ENCODE measurements around the gene B3GAT1. TPM values are rescaled to one million over a fixed set of nuclear protein-coding genes. Genes with fewer than 3 reads are reported as not detected.

The B3GAT1 gene
- polyA plus RNA-seq, 1 donor from 2014 or later: 28.2 TPM

GRCh38 chr11:134407321-134407828 is 4.7 kb downstream of the B3GAT1 start:
- Histone ChIP-seq H4K20me1 (ENCODE audit: insufficient read depth) (no peaks in the 10 kb centered on the region), H3K36me3 (ENCODE audit: insufficient read depth, low read length) (no peaks in the 10 kb centered on the region), H3K9ac (ENCODE audit: low read length) (no peak overlapping the region), H3K9me3 (ENCODE audit: low read length) (no peaks in the 10 kb centered on the region), H3K79me2 (replicated peaks; ENCODE audit: insufficient read depth, low read length) (peaks cover 37% of the 10 kb centered on the region), H3F3A (ENCODE audit: insufficient read depth, low read length, poor library complexity, severe bottlenecking) (no peaks in the 10 kb centered on the region), H3K27me3 (ENCODE audit: insufficient read depth, low read depth, low read length) (no peaks in the 10 kb centered on the region), H3K9me2 (ENCODE audit: insufficient read depth, low read length) (no peaks in the 10 kb centered on the region), H3K4me2 (ENCODE audit: low read length) (no peak overlapping the region), H2AFZ (ENCODE audit: low read depth, low read length) (no peak overlapping the region), H3K27ac (ENCODE audit: low read length) (no peak overlapping the region), H3K4me3 (ENCODE audit: low read length) (no peak overlapping the region)
- TF ChIP-seq REST (IDR thresholded peaks at IDR 0.05; ENCODE audit: borderline replicate concordance) (no peak), TAF1 (IDR thresholded peaks at IDR 0.05; ENCODE audit: low read depth) (no peak), EZH2 (IDR thresholded peaks at IDR 0.05; ENCODE audit: borderline replicate concordance, insufficient read depth, low read length, poor library complexity, severe bottlenecking) (no peak), SMC3 (conservative IDR thresholded peaks at IDR 0.05; ENCODE audit: poor library complexity) (no peak), POLR2AphosphoS5 (IDR thresholded peaks at IDR 0.05) (no peak), CTCF (IDR thresholded peaks at IDR 0.05; ENCODE audit: poor library complexity, severe bottlenecking) (no peak), EP300 (conservative IDR thresholded peaks at IDR 0.05; ENCODE audit: poor library complexity, severe bottlenecking) (no peak), RAD21 (conservative IDR thresholded peaks at IDR 0.05) (no peak), MXI1 (conservative IDR thresholded peaks at IDR 0.05; ENCODE audit: poor library complexity, severe bottlenecking) (no peak)

- H3K27ac ChIP-seq (ENCODE audit: low read length): no peak overlapping the region
- H3F3A ChIP-seq (ENCODE audit: insufficient read depth, low read length, poor library complexity, severe bottlenecking): no peaks in the 10 kb centered on the region
- no peak overlapping the region for H3K4me3 ChIP-seq (ENCODE audit: low read length)
- no peaks in the 10 kb centered on the region for H4K20me1 ChIP-seq (ENCODE audit: insufficient read depth)
- H3K9me2 ChIP-seq (ENCODE audit: insufficient read depth, low read length): no peaks in the 10 kb centered on the region
- TF ChIP-seq TAF1 (IDR thresholded peaks at IDR 0.05; ENCODE audit: low read depth) (no peak), SMC3 (conservative IDR thresholded peaks at IDR 0.05; ENCODE audit: poor library complexity) (no peak), MXI1 (conservative IDR thresholded peaks at IDR 0.05; ENCODE audit: poor library complexity, severe bottlenecking) (no peak)
- no peaks in the 10 kb centered on the region for H3K27me3 ChIP-seq (ENCODE audit: insufficient read depth, low read depth, low read length)
- no peak overlapping the region for H3K4me2 ChIP-seq (ENCODE audit: low read length)
- H3K9me3 ChIP-seq (ENCODE audit: low read length): no peaks in the 10 kb centered on the region
- H3K79me2 ChIP-seq (replicated peaks; ENCODE audit: insufficient read depth, low read length): peaks cover 37% of the 10 kb centered on the region
- no peak overlapping the region for H2AFZ ChIP-seq (ENCODE audit: low read depth, low read length)
- no peaks in the 10 kb centered on the region for H3K36me3 ChIP-seq (ENCODE audit: insufficient read depth, low read length)
- no peak overlapping the region for H3K9ac ChIP-seq (ENCODE audit: low read length)
Observed at GRCh38 chr11:134406264-134407185, 5.5 kb downstream of the B3GAT1 start.
